ENCODE measurements around the gene CDK5RAP2.

CDK5RAP2 gene

DNA sequence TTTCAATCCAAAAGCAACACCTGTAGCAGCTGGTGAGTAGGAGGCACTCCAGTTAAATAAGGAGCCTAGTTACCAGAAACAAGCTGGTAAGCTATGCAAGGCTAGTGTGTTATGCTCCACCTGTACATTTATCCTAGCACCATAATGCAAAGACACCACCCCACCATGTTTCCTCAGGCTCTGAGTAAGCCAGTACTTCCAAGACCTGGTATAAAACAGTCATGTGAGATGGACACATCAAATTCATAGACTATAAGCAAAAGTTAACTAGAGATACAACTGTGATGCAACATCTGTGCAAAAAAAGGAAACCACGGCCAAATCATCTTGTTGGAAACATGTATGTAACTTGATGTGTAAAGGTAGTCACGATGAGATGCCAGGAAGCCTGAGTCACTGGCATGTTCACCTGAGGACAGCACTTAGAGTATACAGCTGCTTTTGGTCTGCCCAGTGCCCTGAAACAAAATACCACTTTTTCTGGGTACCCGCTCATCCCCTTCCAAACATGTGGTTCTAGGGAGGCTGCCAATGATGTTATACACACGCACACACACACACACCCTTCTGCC is 66.1 kb downstream of the CDK5RAP2 start:
- TF ChIP-seq TAF1 (IDR thresholded peaks at IDR 0.05; ENCODE audit: borderline replicate concordance, insufficient read depth, low read length) = no peak

DNA sequence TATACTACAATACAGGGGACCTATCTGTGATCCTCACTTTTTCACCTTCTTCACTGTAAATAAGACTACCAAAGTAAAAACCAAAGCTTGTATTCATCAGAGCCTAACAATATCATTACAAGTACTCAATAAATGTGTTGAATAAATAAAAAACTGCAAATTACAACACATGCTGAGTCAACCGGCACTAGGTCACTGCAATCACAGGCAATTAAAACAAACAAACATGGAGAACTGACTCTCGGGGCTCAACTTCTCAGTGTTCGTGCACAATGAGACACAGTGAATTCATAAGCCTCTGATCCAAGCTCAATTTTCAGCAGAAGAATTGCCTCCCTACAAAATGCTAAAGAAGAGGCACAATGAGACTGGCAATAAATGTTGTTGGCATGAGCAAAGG is 69.2 kb downstream of the CDK5RAP2 start:
- TF ChIP-seq SIN3A (IDR thresholded peaks at IDR 0.05; ENCODE audit: borderline replicate concordance, insufficient read depth, low read length) (no peak), REST (IDR thresholded peaks at IDR 0.05; ENCODE audit: insufficient read depth in 1 of 2, low read depth in 2 of 2, low read length in 2 of 2) (no peak), TAF1 (IDR thresholded peaks at IDR 0.05; ENCODE audit: borderline replicate concordance, insufficient read depth, low read length) (no peak), FOXP2 (optimal IDR thresholded peaks at IDR 0.05; ENCODE audit: borderline replicate concordance, extremely low read depth, extremely low read length, insufficient read depth) (no peak), POLR2AphosphoS5 (IDR thresholded peaks at IDR 0.05; ENCODE audit: low read depth, low read length) (no peak)

- TF ChIP-seq POLR2AphosphoS5 (IDR thresholded peaks at IDR 0.05; ENCODE audit: low read depth, low read length) = no peak
- TF ChIP-seq SIN3A (IDR thresholded peaks at IDR 0.05; ENCODE audit: borderline replicate concordance, insufficient read depth, low read length) = no peak
- TF ChIP-seq TAF1 (IDR thresholded peaks at IDR 0.05; ENCODE audit: borderline replicate concordance, insufficient read depth, low read length) = no peak
- no peak for TF ChIP-seq REST (IDR thresholded peaks at IDR 0.05; ENCODE audit: insufficient read depth in 1 of 2, low read depth in 2 of 2, low read length in 2 of 2)
- TF ChIP-seq FOXP2 (optimal IDR thresholded peaks at IDR 0.05; ENCODE audit: borderline replicate concordance, extremely low read depth, extremely low read length, insufficient read depth) = no peak
Observed at GRCh38 chr9:120507936-120508510, 71.9 kb downstream of the CDK5RAP2 start.

- TF ChIP-seq POLR2AphosphoS5 (IDR thresholded peaks at IDR 0.05; ENCODE audit: low read depth, low read length) (no peak), FOXP2 (optimal IDR thresholded peaks at IDR 0.05; ENCODE audit: borderline replicate concordance, extremely low read depth, extremely low read length, insufficient read depth) (no peak), REST (IDR thresholded peaks at IDR 0.05; ENCODE audit: insufficient read depth in 1 of 2, low read depth in 2 of 2, low read length in 2 of 2) (no peak), SIN3A (IDR thresholded peaks at IDR 0.05; ENCODE audit: borderline replicate concordance, insufficient read depth, low read length) (no peak), TAF1 (IDR thresholded peaks at IDR 0.05; ENCODE audit: borderline replicate concordance, insufficient read depth, low read length) (no peak)
Observed at GRCh38 chr9:120505186-120505585, 74.8 kb downstream of the CDK5RAP2 start.

DNA sequence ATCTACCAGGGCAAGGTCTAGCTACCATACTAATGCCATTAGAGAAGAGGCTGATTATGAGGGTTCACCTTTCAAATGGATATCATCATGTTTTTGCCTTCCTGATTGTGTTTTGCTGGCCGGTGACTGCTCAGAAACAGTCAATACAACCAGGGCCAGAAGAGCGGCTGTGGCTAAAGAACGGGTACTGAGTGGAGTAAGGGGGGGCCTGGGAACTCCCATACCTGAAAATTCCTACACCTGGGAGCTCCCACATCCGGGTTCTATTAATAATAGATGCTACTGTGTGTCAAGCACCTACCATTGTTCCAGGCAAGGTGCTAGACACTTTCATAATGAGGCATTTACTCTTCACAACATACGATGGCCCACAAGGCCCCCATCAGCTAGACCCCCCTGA is 79.2 kb downstream of the CDK5RAP2 start:
- no peak for TF ChIP-seq TAF1 (IDR thresholded peaks at IDR 0.05; ENCODE audit: borderline replicate concordance, insufficient read depth, low read length)
- TF ChIP-seq REST (IDR thresholded peaks at IDR 0.05; ENCODE audit: insufficient read depth in 1 of 2, low read depth in 2 of 2, low read length in 2 of 2) = no peak
- TF ChIP-seq FOXP2 (optimal IDR thresholded peaks at IDR 0.05; ENCODE audit: borderline replicate concordance, extremely low read depth, extremely low read length, insufficient read depth) = no peak

Measured in PFSK-1 (cell line).